ENCODE results near the gene PDZD2. TPM values are rescaled to one million over a fixed set of nuclear protein-coding genes. Genes with fewer than 3 reads are reported as not detected.

The PDZD2 gene
- total RNA-seq, 2 donors from 2014 or later: 6.6 to 14.6 TPM

- Mint-ChIP-seq H3K4me3 (no peak overlapping the region), H3K9me3 (no peaks in the 10 kb centered on the region), H3K27ac (no peak overlapping the region)
These were observed 385.8 kb downstream of the PDZD2 start for GRCh38 chr5:32024751-32025150.

GRCh38 chr5:32027093-32027716 is 388.3 kb downstream of the PDZD2 start:
- no peak for DNase-seq
- WGBS, 2 experiments (ENCODE audit: insufficient coverage in 1 of 2, insufficient read length in 1 of 2): 81 to 85% methylated on average over 13 to 14 of the region's 14 CpGs

More at GRCh38 chr5:32024751-32025150, 385.8 kb downstream of the PDZD2 start:
- no peak for TF ChIP-seq CTCF (conservative IDR thresholded peaks at IDR 0.05)
- Histone ChIP-seq H3K4me1 (ENCODE audit: control insufficient read depth, insufficient read depth, low read length) (no peaks in the 10 kb centered on the region), H3K27me3 (ENCODE audit: control insufficient read depth, insufficient read depth, low read length, poor library complexity, severe bottlenecking) (no peaks in the 10 kb centered on the region), H3K27ac (ENCODE audit: low read depth, low read length) (no peak overlapping the region), H3K4me3 (ENCODE audit: low read length) (no peak overlapping the region), H3K9me3 (ENCODE audit: control insufficient read depth, low read length) (no peaks in the 10 kb centered on the region), H3K36me3 (ENCODE audit: control insufficient read depth, insufficient read depth, low read length) (no peaks in the 10 kb centered on the region), H3K9ac (ENCODE audit: extremely low read depth, low read length, poor library complexity, severe bottlenecking) (no peak overlapping the region)
- Mint-ChIP-seq H3K4me1 (peaks cover 23% of the 10 kb centered on the region), H3K27me3 (ENCODE audit: insufficient read depth) (no peaks in the 10 kb centered on the region), H3K36me3 (ENCODE audit: low read depth) (no peaks in the 10 kb centered on the region)
- no peak for DNase-seq
- 88 to 92% methylated on average over 1 to 2 of the region's 2 CpGs for WGBS, 2 experiments (ENCODE audit: insufficient coverage in 1 of 2, insufficient read length in 1 of 2)

GRCh38 chr5:32027717-32028458 is 389.0 kb downstream of the PDZD2 start:
- Histone ChIP-seq H3K27ac (ENCODE audit: low read depth, low read length) (peak overlapping the region; percentile 81), H3K9me3 (ENCODE audit: control insufficient read depth, low read length) (no peaks in the 10 kb centered on the region), H3K4me1 (ENCODE audit: control insufficient read depth, insufficient read depth, low read length) (no peaks in the 10 kb centered on the region), H3K9ac (ENCODE audit: extremely low read depth, low read length, poor library complexity, severe bottlenecking) (no peak overlapping the region), H3K36me3 (ENCODE audit: control insufficient read depth, insufficient read depth, low read length) (no peaks in the 10 kb centered on the region), H3K4me3 (ENCODE audit: low read length) (no peak overlapping the region), H3K27me3 (ENCODE audit: control insufficient read depth, insufficient read depth, low read length, poor library complexity, severe bottlenecking) (no peaks in the 10 kb centered on the region)
- no peak for TF ChIP-seq CTCF (conservative IDR thresholded peaks at IDR 0.05)
- Mint-ChIP-seq H3K27me3 (ENCODE audit: insufficient read depth) (no peaks in the 10 kb centered on the region), H3K9me3 (no peaks in the 10 kb centered on the region), H3K27ac (no peak overlapping the region), H3K4me1 (peaks cover 19% of the 10 kb centered on the region), H3K36me3 (ENCODE audit: low read depth) (no peaks in the 10 kb centered on the region), H3K4me3 (no peak overlapping the region)
- DNase-seq: peak; percentile 58
- WGBS, 2 experiments (ENCODE audit: insufficient coverage in 1 of 2, insufficient read length in 1 of 2): 58 to 65% methylated on average over 7 to 10 of the region's 10 CpGs

More at GRCh38 chr5:32027093-32027716, 388.3 kb downstream of the PDZD2 start:
- Histone ChIP-seq H3K27ac (ENCODE audit: low read depth, low read length) (peak overlapping the region; percentile 81), H3K4me1 (ENCODE audit: control insufficient read depth, insufficient read depth, low read length) (no peaks in the 10 kb centered on the region), H3K27me3 (ENCODE audit: control insufficient read depth, insufficient read depth, low read length, poor library complexity, severe bottlenecking) (no peaks in the 10 kb centered on the region), H3K9me3 (ENCODE audit: control insufficient read depth, low read length) (no peaks in the 10 kb centered on the region), H3K36me3 (ENCODE audit: control insufficient read depth, insufficient read depth, low read length) (no peaks in the 10 kb centered on the region), H3K9ac (ENCODE audit: extremely low read depth, low read length, poor library complexity, severe bottlenecking) (no peak overlapping the region), H3K4me3 (ENCODE audit: low read length) (no peak overlapping the region)
- Mint-ChIP-seq H3K36me3 (ENCODE audit: low read depth) (no peaks in the 10 kb centered on the region), H3K4me1 (peaks cover 19% of the 10 kb centered on the region), H3K27ac (no peak overlapping the region), H3K9me3 (no peaks in the 10 kb centered on the region), H3K27me3 (ENCODE audit: insufficient read depth) (no peaks in the 10 kb centered on the region), H3K4me3 (no peak overlapping the region)
- TF ChIP-seq CTCF (conservative IDR thresholded peaks at IDR 0.05): no peak
